Endometrial microvascular endothelial cells (primary cell): ENCODE measurements around the gene KIF13A. TPM values are rescaled to one million over a fixed set of nuclear protein-coding genes. Genes with fewer than 3 reads are reported as not detected.
"Not testable (repeated sequence)": the region's sequence is repeated elsewhere in the genome, so short reads cannot be mapped to it uniquely, and the experiment has no call there.

ENCODE experiments used
- in situ Hi-C: cut with HindIII; loops from 2 replicates; pipeline ENCODE4 v1.10.0; 2017; ENCODE audit warnings: low sequenced_read_pairs, low pct_unique_long_range_greater_than_20kb; ENCODE audit errors: inconsistent ontology term
- total RNA-seq: library from RNA; depleted of rRNA; stranded (reverse); fragments of >200 nt; gene quantifications from one replicate; pipeline ENCODE4 v1.2.3, GENCODE V29; 2015; ENCODE audit errors: inconsistent ontology term

Gene KIF13A
- total RNA-seq, result 41.8 TPM

GRCh38 chr6:17987447-17987696 is at the start of gene KIF13A:
KIF13A (minus strand) TSS chr6:17987635; CDS start chr6:17987463, 172 bp downstream.
- in situ Hi-C loops, result no loop called here

- in situ Hi-C loops, result no loop called here
Observed at GRCh38 chr6:18036781-18037180, 49.3 kb upstream of the KIF13A start.

GRCh38 chr6:18035330-18035854 is 48.0 kb upstream of the KIF13A start:
- in situ Hi-C loops, result no loop called here

- in situ Hi-C loops, result no loop called here
Observed at GRCh38 chr6:18034798-18035202, 47.4 kb upstream of the KIF13A start.

- in situ Hi-C loops, result no loop called here
Observed at GRCh38 chr6:18031680-18032256, 44.3 kb upstream of the KIF13A start.

GRCh38 chr6:18031189-18031588 is 43.8 kb upstream of the KIF13A start:
- in situ Hi-C loops, result no loop called here

GRCh38 chr6:18028332-18028731 is 40.9 kb upstream of the KIF13A start:
- in situ Hi-C loops, result no loop called here

GRCh38 chr6:18025596-18025995 is 38.2 kb upstream of the KIF13A start:
- in situ Hi-C loops, result no loop called here

GRCh38 chr6:18024876-18025275 is 37.4 kb upstream of the KIF13A start:
- in situ Hi-C loops, result no loop called here

- in situ Hi-C loops, result no loop called here
Observed at GRCh38 chr6:18023891-18024290, 36.5 kb upstream of the KIF13A start.

GRCh38 chr6:18022398-18023231 is 35.2 kb upstream of the KIF13A start:
- in situ Hi-C loops, result no loop called here

- in situ Hi-C loops, result no loop called here
Observed at GRCh38 chr6:18021166-18021850, 33.9 kb upstream of the KIF13A start.

GRCh38 chr6:18020545-18020944 is 33.1 kb upstream of the KIF13A start:
- in situ Hi-C loops, result not testable (repeated sequence)

GRCh38 chr6:18019539-18020534 is 32.4 kb upstream of the KIF13A start:
- in situ Hi-C loops, result no loop called here

- in situ Hi-C loops, result not testable (repeated sequence)
Observed at GRCh38 chr6:18019133-18019532, 31.7 kb upstream of the KIF13A start.

GRCh38 chr6:18016698-18017097 is 29.3 kb upstream of the KIF13A start:
- in situ Hi-C loops, result no loop called here

- in situ Hi-C loops, result no loop called here
Observed at GRCh38 chr6:18016133-18016532, 28.7 kb upstream of the KIF13A start.

- in situ Hi-C loops, result no loop called here
Observed at GRCh38 chr6:18011287-18011686, 23.9 kb upstream of the KIF13A start.

- in situ Hi-C loops, result not testable (repeated sequence)
Observed at GRCh38 chr6:18010540-18010939, 23.1 kb upstream of the KIF13A start.
